OCI-LY1 (cell line): ENCODE measurements around the gene SPTLC3.

ENCODE experiments used
- H2AFZ ChIP-seq: fragments of 200-600 bp; sonication (generic), shearing (Covaris generic); 2 replicates; pipeline ENCODE4 v1.6.0; 2014; ENCODE audit warnings: antibody characterized with exemption, mild to moderate bottlenecking, low read length
- H3F3A ChIP-seq: fragments of 200-600 bp; sonication (generic), shearing (Covaris generic); 2 replicates; pipeline ENCODE4 v1.6.0; 2014; ENCODE audit warnings: mild to moderate bottlenecking, antibody characterized with exemption, low read length, moderate library complexity; ENCODE audit not compliant: insufficient read depth
- H3K27ac ChIP-seq: fragments of 200-600 bp; sonication (generic); 2 replicates; pipeline ENCODE4 v1.5.1; 2014; ENCODE audit warnings: low read length, mixed run types, mild to moderate bottlenecking, low read depth; ENCODE audit not compliant: poor library complexity, severe bottlenecking
- H3K27me3 ChIP-seq: fragments of 200-600 bp; sonication (generic); 2 replicates; pipeline ENCODE4 v1.6.0; 2014; ENCODE audit warnings: antibody characterized with exemption, mild to moderate bottlenecking, low read length, moderate library complexity; ENCODE audit not compliant: insufficient read depth
- H3K36me3 ChIP-seq: fragments of 200-600 bp; sonication (generic); 2 replicates; pipeline ENCODE4 v1.6.1; 2014; ENCODE audit warnings: mild to moderate bottlenecking, antibody characterized with exemption, low read length, moderate library complexity, mixed read lengths; ENCODE audit not compliant: insufficient read depth
- H3K4me1 ChIP-seq: fragments of 200-600 bp; sonication (generic); 2 replicates; pipeline ENCODE4 v1.5.1; 2014; ENCODE audit warnings: mild to moderate bottlenecking, low read length, moderate library complexity; ENCODE audit not compliant: insufficient read depth, severe bottlenecking
- H3K4me2 ChIP-seq: fragments of 200-600 bp; sonication (generic), shearing (Covaris generic); 2 replicates; pipeline ENCODE4 v1.6.1; 2014; ENCODE audit warnings: low read length
- H3K4me3 ChIP-seq: fragments of 200-600 bp; sonication (generic); 2 replicates; pipeline ENCODE4 v1.5.1; 2014; ENCODE audit warnings: low read length, low read depth, mild to moderate bottlenecking, mixed read lengths; ENCODE audit not compliant: poor library complexity, severe bottlenecking
- H3K79me2 ChIP-seq: fragments of 200-600 bp; shearing (Covaris generic); 2 replicates; pipeline ENCODE4 v1.6.1; 2016; ENCODE audit warnings: mixed run types, low read length, mixed read lengths; ENCODE audit not compliant: insufficient read depth
- H3K9ac ChIP-seq: fragments of 200-600 bp; sonication (generic), shearing (Covaris generic); 2 replicates; pipeline ENCODE4 v1.6.1; 2014; ENCODE audit warnings: mild to moderate bottlenecking, low read length, mixed read lengths
- H3K9me2 ChIP-seq: fragments of 200-600 bp; sonication (generic), shearing (Covaris generic); 2 replicates; pipeline ENCODE4 v1.6.1; 2014; ENCODE audit warnings: low read depth, mild to moderate bottlenecking, low read length, mixed read lengths
- H3K9me3 ChIP-seq: fragments of 200-600 bp; shearing (Covaris generic); 2 replicates; pipeline ENCODE4 v1.6.1; 2014; ENCODE audit warnings: low read length, mixed read lengths
- H4K20me1 ChIP-seq: fragments of 200-600 bp; sonication (generic), shearing (Covaris generic); 2 replicates; pipeline ENCODE4 v1.6.0; 2016; ENCODE audit warnings: mild to moderate bottlenecking, low read length; ENCODE audit not compliant: insufficient read depth
- EZH2 ChIP-seq: fragments of 200-600 bp; sonication (generic), shearing (Covaris generic); IDR thresholded peaks from 2 replicates; pipeline ENCODE4 v1.8.0; 2017; ENCODE audit warnings: borderline replicate concordance, mixed run types, mild to moderate bottlenecking, antibody characterized with exemption, low read length, moderate library complexity, mixed read lengths
- TF ChIP-seq, protein P1 (sequence below): fragments of 200-600 bp; sonication (generic), shearing (Covaris generic); IDR thresholded peaks from 2 replicates; pipeline ENCODE4 v1.5.1; 2017; ENCODE audit warnings: mild to moderate bottlenecking, antibody characterized with exemption, low read length, moderate library complexity, mixed read lengths

The SPTLC3 gene

DNA sequence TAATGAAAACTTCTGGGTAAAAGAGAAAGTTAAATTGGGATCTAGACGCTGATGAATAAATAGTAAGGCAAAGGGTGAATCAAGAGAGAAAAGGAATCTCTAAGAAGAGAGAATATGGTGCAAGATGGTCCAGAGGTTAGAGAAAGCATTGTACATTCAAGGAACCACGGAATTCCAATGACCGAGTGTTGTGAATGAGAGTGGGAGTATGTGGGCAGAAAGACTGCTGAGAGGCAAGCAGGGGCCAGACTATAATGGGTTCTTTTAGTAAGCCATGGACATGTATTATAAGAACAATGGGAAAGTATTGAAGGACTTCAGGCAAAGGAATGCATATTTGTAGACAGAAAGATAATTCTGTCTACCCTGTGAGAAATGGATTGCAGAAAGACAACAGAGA, 45.2 kb downstream of the SPTLC3 start:
- Histone ChIP-seq H3K27ac (no peak overlapping the region), H3K9ac (no peak overlapping the region), H3K4me2 (no peak overlapping the region), H2AFZ (no peak overlapping the region), H3F3A (no peaks in the 10 kb centered on the region), H3K4me3 (no peak overlapping the region), H4K20me1 (no peaks in the 10 kb centered on the region), H3K27me3 (no peaks in the 10 kb centered on the region), H3K36me3 (no peaks in the 10 kb centered on the region), H3K79me2 (no peaks in the 10 kb centered on the region), H3K9me3 (no peaks in the 10 kb centered on the region), H3K4me1 (no peaks in the 10 kb centered on the region), H3K9me2 (no peaks in the 10 kb centered on the region)
- no peak for TF ChIP-seq EZH2
- TF ChIP-seq, protein P1, sequence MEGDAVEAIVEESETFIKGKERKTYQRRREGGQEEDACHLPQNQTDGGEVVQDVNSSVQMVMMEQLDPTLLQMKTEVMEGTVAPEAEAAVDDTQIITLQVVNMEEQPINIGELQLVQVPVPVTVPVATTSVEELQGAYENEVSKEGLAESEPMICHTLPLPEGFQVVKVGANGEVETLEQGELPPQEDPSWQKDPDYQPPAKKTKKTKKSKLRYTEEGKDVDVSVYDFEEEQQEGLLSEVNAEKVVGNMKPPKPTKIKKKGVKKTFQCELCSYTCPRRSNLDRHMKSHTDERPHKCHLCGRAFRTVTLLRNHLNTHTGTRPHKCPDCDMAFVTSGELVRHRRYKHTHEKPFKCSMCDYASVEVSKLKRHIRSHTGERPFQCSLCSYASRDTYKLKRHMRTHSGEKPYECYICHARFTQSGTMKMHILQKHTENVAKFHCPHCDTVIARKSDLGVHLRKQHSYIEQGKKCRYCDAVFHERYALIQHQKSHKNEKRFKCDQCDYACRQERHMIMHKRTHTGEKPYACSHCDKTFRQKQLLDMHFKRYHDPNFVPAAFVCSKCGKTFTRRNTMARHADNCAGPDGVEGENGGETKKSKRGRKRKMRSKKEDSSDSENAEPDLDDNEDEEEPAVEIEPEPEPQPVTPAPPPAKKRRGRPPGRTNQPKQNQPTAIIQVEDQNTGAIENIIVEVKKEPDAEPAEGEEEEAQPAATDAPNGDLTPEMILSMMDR, result no peak

DNA sequence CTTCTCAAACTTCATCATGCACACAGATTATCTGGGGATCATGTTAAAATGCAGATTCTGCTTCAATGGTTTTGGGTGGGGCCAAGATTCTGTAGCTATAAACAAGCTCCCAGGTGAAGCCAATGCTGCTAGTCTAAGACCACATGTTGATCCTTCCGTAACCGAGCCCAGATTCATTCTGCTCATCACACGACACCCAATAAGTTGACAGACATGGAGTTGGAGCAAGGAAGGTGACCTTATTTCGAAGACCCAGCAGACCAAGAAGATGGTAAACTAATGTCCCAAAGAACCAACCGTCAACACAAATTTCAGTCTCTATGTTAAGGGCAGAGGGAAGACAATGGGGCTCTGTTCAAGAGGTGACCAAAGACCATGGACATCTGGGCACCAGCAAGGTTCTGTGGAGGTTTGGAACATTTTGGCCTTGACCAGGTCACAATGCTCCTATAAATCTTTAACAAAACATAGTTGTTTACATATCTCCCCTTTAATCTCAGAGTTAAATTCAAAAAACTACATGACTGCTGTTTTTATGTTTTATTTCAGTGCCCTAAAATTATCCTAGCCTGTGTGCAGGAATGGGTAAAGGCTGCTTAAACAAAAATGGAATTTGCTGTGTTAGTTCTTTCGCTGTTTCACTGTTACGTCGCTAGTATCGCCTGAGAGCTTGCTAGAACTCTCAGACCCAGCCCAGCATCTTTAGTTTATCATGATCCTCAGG, 50.1 kb downstream of the SPTLC3 start:
- Histone ChIP-seq H3K4me1 (no peaks in the 10 kb centered on the region), H4K20me1 (no peaks in the 10 kb centered on the region), H3K9ac (no peak overlapping the region), H3K36me3 (no peaks in the 10 kb centered on the region), H3K27ac (no peak overlapping the region), H2AFZ (no peak overlapping the region), H3K4me2 (no peak overlapping the region), H3F3A (no peaks in the 10 kb centered on the region), H3K4me3 (no peak overlapping the region), H3K27me3 (no peaks in the 10 kb centered on the region), H3K9me2 (no peaks in the 10 kb centered on the region), H3K9me3 (no peaks in the 10 kb centered on the region), H3K79me2 (no peaks in the 10 kb centered on the region)
- TF ChIP-seq, protein P1, result no peak
- TF ChIP-seq EZH2, result no peak

DNA sequence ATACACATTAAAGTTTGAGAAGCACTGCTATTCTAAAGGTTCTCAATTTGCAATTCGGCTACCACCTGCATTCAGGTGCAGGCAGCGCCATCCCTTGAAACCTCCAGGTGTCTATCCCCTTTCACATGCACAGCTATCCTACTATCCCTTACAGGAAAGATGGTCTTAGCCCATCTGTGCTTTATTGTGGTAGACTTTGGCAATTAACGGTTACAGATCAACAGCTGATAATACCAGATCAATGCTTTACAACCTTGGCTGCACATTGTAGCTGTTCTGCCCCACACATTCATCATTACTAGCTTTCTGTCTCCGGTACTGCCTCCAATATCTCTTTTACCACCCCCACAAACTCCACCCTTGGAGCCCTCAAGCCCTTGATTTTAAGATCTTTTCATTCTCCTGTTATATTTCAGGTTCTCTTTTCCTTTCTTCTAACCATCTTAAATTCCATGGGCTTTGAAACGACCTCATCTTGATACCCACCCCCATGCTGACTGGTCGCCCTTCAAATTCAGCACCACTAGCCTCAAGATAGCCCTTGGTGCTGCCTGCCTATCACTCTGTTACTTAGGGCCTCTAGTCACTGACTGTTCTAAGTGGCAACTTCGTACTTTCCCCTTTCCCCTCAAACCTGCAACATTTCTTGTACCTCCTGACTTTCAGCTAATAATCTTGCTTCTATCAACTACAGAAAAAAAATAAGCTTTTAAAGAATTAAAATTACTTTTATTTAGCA, 50.8 kb downstream of the SPTLC3 start:
- H3K27me3 ChIP-seq, result no peaks in the 10 kb centered on the region
- no peak for TF ChIP-seq EZH2
- TF ChIP-seq, protein P1, result no peak
- no peaks in the 10 kb centered on the region for H4K20me1 ChIP-seq
- H3K9me3 ChIP-seq, result no peaks in the 10 kb centered on the region
- no peak overlapping the region for H3K4me3 ChIP-seq
- H3K27ac ChIP-seq, result no peak overlapping the region
- no peaks in the 10 kb centered on the region for H3K79me2 ChIP-seq
- H3F3A ChIP-seq, result no peaks in the 10 kb centered on the region
- no peak overlapping the region for H3K4me2 ChIP-seq
- no peaks in the 10 kb centered on the region for H3K4me1 ChIP-seq
- H2AFZ ChIP-seq, result no peak overlapping the region
- no peaks in the 10 kb centered on the region for H3K36me3 ChIP-seq
- no peak overlapping the region for H3K9ac ChIP-seq
- H3K9me2 ChIP-seq, result no peaks in the 10 kb centered on the region
